HCT116 (cell line): ENCODE results near the gene HCN3. TPM values are rescaled to one million over a fixed set of nuclear protein-coding genes. Genes with fewer than 3 reads are reported as not detected.
A peak's percentile ranks its signal among the peaks of the same experiment; 100 is the strongest.

ENCODE experiments used
- ATAC-seq: fragments of 200-7000 bp; cut with Tn5 transposase; 2 replicates; pipeline ENCODE4 v1.9.1; 2020; ENCODE audit warnings: mild to moderate bottlenecking, moderate library complexity
- BruUV-seq: library from RNA; stranded (reverse); fragments of 400-500 nt; replicated peaks from 2 replicates; lab custom pipeline; 2021; lab: Mats Ljungman, UMichigan
- CTCF ChIA-PET: fragments of 300-600 bp; sonication (Branson Sonifier 250); formaldehyde crosslinking; loops from one replicate; lab custom pipeline; 2021; ENCODE audit warnings: antibody characterized with exemption; lab: Charles Lee
- POLR2A ChIA-PET: fragments of 300-600, 350-600 bp; sonication (Branson Sonifier 250); formaldehyde crosslinking; loops from one replicate; lab custom pipeline; 2021; ENCODE audit warnings: antibody characterized with exemption; lab: Charles Lee
- RAD21 ChIA-PET, 2 experiments: fragments of 300-600 bp; sonication (Branson Sonifier 250); formaldehyde crosslinking; loops; one replicate each; lab custom pipeline; 2023; ENCODE audit warnings: low total read pairs in 2 of 2; ENCODE audit not compliant: uncharacterized antibody in 2 of 2, unreplicated experiment in 2 of 2, low non-redundant PET in 1 of 2; lab: Charles Lee
- DNase-seq: peaks from one replicate; pipeline ENCODE4 v3.0.0-alpha.2; 2010; ENCODE audit warnings: low read depth, low spot score
- H2AFZ ChIP-seq: fragments of 200-600 bp; shearing (Covaris generic), sonication (generic); 2 replicates; pipeline ENCODE4 v1.6.1; 2017; ENCODE audit warnings: low read depth, mixed run types, mixed read lengths, antibody characterized with exemption, low read length; ENCODE audit not compliant: poor library complexity, severe bottlenecking
- H3K27ac ChIP-seq: 2 replicates; pipeline ENCODE4 v1.5.1; 2012; ENCODE audit warnings: low read depth, low read length
- H3K27me3 ChIP-seq: fragments of 200-600 bp; sonication (generic); 2 replicates; pipeline ENCODE4 v1.6.1; 2016; ENCODE audit warnings: mixed run types, low read length, mixed read lengths; ENCODE audit not compliant: insufficient read depth
- H3K36me3 ChIP-seq, 2 experiments: fragments of 200-500 bp in 1 of 2; fragments of 200-600 bp in 1 of 2; sonication (Bioruptor generic) in 1 of 2; sonication (generic) in 1 of 2; 2 replicates each; pipeline versions ENCODE4 v1.5.1 to v1.6.1; 2014 to 2016; ENCODE audit warnings: low read length in 2 of 2, inconsistent platforms in 1 of 2, mixed read lengths in 1 of 2, mixed run types in 1 of 2; ENCODE audit not compliant: insufficient read depth in 2 of 2, control insufficient read depth in 1 of 2
- H3K4me1 ChIP-seq, 2 experiments: fragments of 200-600 bp in 1 of 2; sonication (generic) in 1 of 2; 2 replicates each; pipeline versions ENCODE4 v1.5.1 to v1.6.1; 2012 to 2017; ENCODE audit warnings: low read length in 2 of 2, inconsistent platforms in 1 of 2, mild to moderate bottlenecking in 1 of 2, mixed read lengths in 1 of 2, mixed run types in 1 of 2, moderate library complexity in 1 of 2; ENCODE audit not compliant: insufficient read depth in 2 of 2, control insufficient read depth in 1 of 2
- H3K4me2 ChIP-seq: fragments of 200-600 bp; sonication (generic); 2 replicates; pipeline ENCODE4 v1.6.1; 2017; ENCODE audit warnings: mixed run types, low read length, mixed read lengths
- H3K4me3 ChIP-seq, 2 experiments: fragments of 200-600 bp in 1 of 2; sonication (generic) in 1 of 2; replicated peaks in 1 of 2; 2 replicates each; pipeline ENCODE4 v1.5.1; 2011 to 2016; ENCODE audit warnings: low read length in 2 of 2, control low read depth in 1 of 2, low read depth in 1 of 2, mild to moderate bottlenecking in 1 of 2, mixed read lengths in 1 of 2, mixed run types in 1 of 2
- H3K79me2 ChIP-seq: fragments of 200-600 bp; sonication (generic); 2 replicates; pipeline ENCODE4 v1.6.1; 2017; ENCODE audit warnings: mild to moderate bottlenecking, mixed run types, low read length, moderate library complexity, mixed read lengths; ENCODE audit not compliant: insufficient read depth
- H3K9ac ChIP-seq: fragments of 200-600 bp; sonication (generic); 2 replicates; pipeline ENCODE4 v1.6.1; 2016; ENCODE audit warnings: low read length, mixed read lengths
- H3K9me2 ChIP-seq: fragments of 200-600 bp; sonication (generic), shearing (Covaris generic); 2 replicates; pipeline ENCODE4 v1.6.1; 2017; ENCODE audit warnings: mixed run types, mild to moderate bottlenecking, moderate library complexity; ENCODE audit not compliant: insufficient read depth
- H3K9me3 ChIP-seq, 2 experiments: fragments of 200-500 bp in 1 of 2; fragments of 200-600 bp in 1 of 2; sonication (Bioruptor generic) in 1 of 2; sonication (generic) in 1 of 2; 2 replicates each; pipeline ENCODE4 v1.6.1; 2014 to 2017; ENCODE audit warnings: low read length in 2 of 2, mixed read lengths in 2 of 2, inconsistent platforms in 1 of 2, low read depth in 1 of 2, mild to moderate bottlenecking in 1 of 2, mixed run types in 1 of 2, moderate library complexity in 1 of 2; ENCODE audit not compliant: control insufficient read depth in 1 of 2, insufficient read depth in 1 of 2
- H4K20me1 ChIP-seq: fragments of 200-600 bp; sonication (generic), shearing (Covaris generic); 2 replicates; pipeline ENCODE4 v1.6.1; 2017; ENCODE audit warnings: mixed run types, mild to moderate bottlenecking, moderate library complexity; ENCODE audit not compliant: insufficient read depth
- CBX3 ChIP-seq: IDR thresholded peaks from 2 replicates; pipeline ENCODE4 v1.6.1; 2012; ENCODE audit warnings: low read depth
- EGR1 ChIP-seq: IDR thresholded peaks from 2 replicates; pipeline ENCODE4 v1.6.1; 2012; ENCODE audit warnings: low read depth
- ELF1 ChIP-seq: IDR thresholded peaks from 2 replicates; pipeline ENCODE4 v1.6.1; 2012; ENCODE audit warnings: low read depth, borderline replicate concordance
- EZH2 ChIP-seq: fragments of 200-600 bp; sonication (generic); IDR thresholded peaks from 2 replicates; pipeline ENCODE4 v1.6.1; 2017; ENCODE audit warnings: antibody characterized with exemption, mixed run types
- FOSL1 ChIP-seq: IDR thresholded peaks from 2 replicates; pipeline ENCODE4 v1.6.1; 2012; ENCODE audit warnings: low read depth
- MAX ChIP-seq: IDR thresholded peaks from 2 replicates; pipeline ENCODE4 v1.6.1; 2012
- POLR2A ChIP-seq: IDR thresholded peaks from 2 replicates; pipeline ENCODE4 v1.7.0; 2011; ENCODE audit warnings: borderline replicate concordance; ENCODE audit not compliant: insufficient read depth, insufficient read length; ENCODE audit errors: extremely low read depth
- RAD21 ChIP-seq: IDR thresholded peaks from 2 replicates; pipeline ENCODE4 v1.6.1; 2012; ENCODE audit warnings: low read depth, mild to moderate bottlenecking
- SP1 ChIP-seq: IDR thresholded peaks from 2 replicates; pipeline ENCODE4 v1.6.1; 2012; ENCODE audit warnings: low read depth
- TCF7L2 ChIP-seq: IDR thresholded peaks from 2 replicates; pipeline ENCODE4 v1.7.0; 2011; ENCODE audit warnings: borderline replicate concordance, inconsistent platforms; ENCODE audit not compliant: insufficient read depth, insufficient read length; ENCODE audit errors: extremely low read depth
- ZFX ChIP-seq: fragments of 450-650 bp; IDR thresholded peaks from 2 replicates; pipeline ENCODE4 v1.6.1; 2017
- ZNF274 ChIP-seq: fragments of 200-500 bp; sonication (Bioruptor generic); IDR thresholded peaks from 2 replicates; pipeline ENCODE4 v1.6.1; 2014; ENCODE audit warnings: mild to moderate bottlenecking, low read depth, low read length, inconsistent platforms
- intact Hi-C: fragments of 100-400 bp; cut with micrococcal nuclease; formaldehyde crosslinking; loops from 2 replicates; pipeline ENCODE4 v1.10.0; 2022
- total RNA-seq: library from RNA; stranded (reverse); gene quantifications from one replicate; pipeline ENCODE4 v1.2.1, GENCODE V29; 2021; ENCODE audit not compliant: unreplicated experiment

Gene HCN3
- total RNA-seq, 1 experiment from 2014 or later, result 8.5 TPM

- Histone ChIP-seq H3K4me1 (peaks cover 15 to 25% of the 10 kb centered on the region in 2 experiments), H3K36me3 (peaks cover 18 to 21% of the 10 kb centered on the region in 2 experiments; a peak in 3 of 4 replicates), H3K9ac (peak overlapping the region; percentile 87), H4K20me1 (no peaks in the 10 kb centered on the region), H3K9me2 (no peaks in the 10 kb centered on the region), H3K4me2 (peak overlapping the region; percentile 100), H3K4me3 (peak overlapping the region; percentile 83 to 96), H3K79me2 (peaks cover 39% of the 10 kb centered on the region; the same call in 1 of the 2 replicates), H3K9me3 (no peaks in the 10 kb centered on the region), H2AFZ (no peak overlapping the region), H3K27ac (peak overlapping the region; percentile 96), H3K27me3 (no peaks in the 10 kb centered on the region)
- CTCF ChIA-PET, result interaction anchor here (1.0 to 3.9 kb wide), 2 partner anchors 47 to 75 kb away, joined by 5 to 44 read pairs; no protein-coding TSS in a partner anchor
- POLR2A ChIA-PET, result interaction anchor here (1.2 kb wide), 1 partner anchor 74 kb away, joined by 3 read pairs; no protein-coding TSS in a partner anchor
- DNase-seq, result no peak
- RAD21 ChIA-PET, result no interaction called here
- no peak for TF ChIP-seq CBX3
- no peak for TF ChIP-seq SP1
- no peak for TF ChIP-seq POLR2A
- no peak for TF ChIP-seq ZFX
- no peak for TF ChIP-seq TCF7L2
- TF ChIP-seq EZH2, result no peak
- TF ChIP-seq MAX, result no peak
- no peak for TF ChIP-seq EGR1
- TF ChIP-seq ZNF274, result no peak
- TF ChIP-seq ELF1, result no peak
- TF ChIP-seq RAD21, result no peak
- no peak for TF ChIP-seq FOSL1
- intact Hi-C loops, result loop anchor here (10.0 kb wide), 1 partner anchor 151 kb away; the partner anchor contains the start of genes KRTCAP2 and TRIM46
- no peak for ATAC-seq
- BruUV-seq, result no TSS peak
These were observed 48.3 kb downstream of the HCN3 start for GRCh38 chr1:155325603-155325893.
